CD4-positive, alpha-beta T cell (primary cell): ENCODE data around the gene COPRS. TPM values are rescaled to one million over a fixed set of nuclear protein-coding genes. Genes with fewer than 3 reads are reported as not detected.

Experiments used
- ATAC-seq: fragments of 200-7000 bp; cut with Tn5 transposase; one replicate; pipeline ENCODE4 v1.10.0; 2022; ENCODE audit warnings: mild to moderate bottlenecking; ENCODE audit not compliant: poor library complexity
- CTCF ChIA-PET: fragments of 350-600 bp; sonication (Branson Sonifier 250); formaldehyde crosslinking; loops from one replicate; lab custom pipeline; 2021; ENCODE audit warnings: antibody characterized with exemption, inconsistent platforms; lab: Charles Lee
- POLR2A ChIA-PET: fragments of 350-600 bp; sonication (Branson Sonifier 250); formaldehyde crosslinking; loops from one replicate; lab custom pipeline; 2021; ENCODE audit warnings: antibody characterized with exemption, inconsistent platforms; lab: Charles Lee
- DNase-seq, 14 experiments: peaks; one replicate each; pipeline ENCODE4 v3.0.0-alpha.2; 2013 to 2020; ENCODE audit warnings: mixed read lengths in 2 of 14
- H3K27ac ChIP-seq, 2 donors: one replicate each; pipeline versions ENCODE4 v1.5.1 to v1.7.0; 2013; ENCODE audit warnings: low read length in 2 of 2, low read depth in 1 of 2, mild to moderate bottlenecking in 1 of 2
- H3K27me3 ChIP-seq, 2 experiments: 1 replicate in 1 of 2; 2 replicates in 1 of 2; pipeline versions ENCODE4 v1.6.1 to v1.7.0; 2013; ENCODE audit warnings: low read length in 2 of 2, control low read depth in 1 of 2, mild to moderate bottlenecking in 1 of 2, moderate library complexity in 1 of 2; ENCODE audit not compliant: insufficient read depth in 2 of 2, control insufficient read depth in 1 of 2
- H3K36me3 ChIP-seq: one replicate; pipeline ENCODE4 v1.6.1; 2013; ENCODE audit warnings: low read length, control low read depth; ENCODE audit not compliant: insufficient read depth
- H3K4me1 ChIP-seq: one replicate; pipeline ENCODE4 v1.6.1; 2013; ENCODE audit warnings: low read length, control low read depth; ENCODE audit not compliant: insufficient read depth
- H3K4me3 ChIP-seq: one replicate; pipeline ENCODE4 v1.5.1; 2013; ENCODE audit warnings: mild to moderate bottlenecking, low read length, moderate library complexity
- H3K9me3 ChIP-seq, 2 experiments: 1 replicate in 1 of 2; 2 replicates in 1 of 2; pipeline versions ENCODE4 v1.6.1 to v1.7.0; 2013; ENCODE audit warnings: low read length in 2 of 2, mild to moderate bottlenecking in 2 of 2, control low read depth in 1 of 2, moderate library complexity in 1 of 2; ENCODE audit not compliant: control insufficient read depth in 1 of 2, insufficient read depth in 1 of 2
- H3K27ac Mint-ChIP-seq: one replicate; pipeline ENCODE4 v1.8.0; 2020; ENCODE audit warnings: mixed read lengths
- H3K27me3 Mint-ChIP-seq: one replicate; pipeline ENCODE4 v1.8.0; 2021; ENCODE audit warnings: mixed read lengths
- H3K36me3 Mint-ChIP-seq: one replicate; pipeline ENCODE4 v1.8.0; 2021; ENCODE audit warnings: low read depth, mixed read lengths
- H3K4me1 Mint-ChIP-seq: one replicate; pipeline ENCODE4 v1.8.0; 2021; ENCODE audit warnings: low read depth, mixed read lengths
- H3K4me3 Mint-ChIP-seq: one replicate; pipeline ENCODE4 v1.8.0; 2020; ENCODE audit warnings: mild to moderate bottlenecking, mixed read lengths
- H3K9me3 Mint-ChIP-seq: one replicate; pipeline ENCODE4 v1.8.0; 2020; ENCODE audit warnings: mixed read lengths
- CTCF ChIP-seq: fragments of 200-600 bp; IDR thresholded peaks from one replicate; pipeline ENCODE4 v1.8.0; 2022; ENCODE audit warnings: antibody characterized with exemption, mild to moderate bottlenecking
- intact Hi-C, 2 experiments: fragments of 100-400 bp; cut with DNase I in 1 of 2; cut with micrococcal nuclease in 1 of 2; formaldehyde crosslinking; loops; one replicate each; pipeline versions ENCODE4 v1.15.1 to v1.9.0; 2023 to 2025; cut with DNase I, micrococcal nuclease
- polyA plus RNA-seq, 2 donors: library from polyadenylated mRNA; unstranded; fragments of 120-200 nt; gene quantifications; one replicate each; pipeline ENCODE4 v1.2.1, GENCODE V29; 2013
- total RNA-seq, 174 experiments: library from RNA in 2 of 174; stranded (reverse) in 2 of 174; gene quantifications; one replicate each; pipeline ENCODE4 v1.2.3 and lab custom pipeline; 2021 to 2026

The COPRS gene
- 1 to 10 TPM; 2.2 to 2.3 TPM for total RNA-seq
- polyA plus RNA-seq (2013, experiment 1 of 2), result 5.7 TPM
- 6.0 TPM for polyA plus RNA-seq (2013, experiment 2 of 2)
- 1.3 to 71.8 (median 6.0) reads per million in 172 experiments for total RNA-seq (lab: John Stamatoyannopoulos, UW)

- CTCF ChIA-PET, result interaction anchor here (1.1 to 2.1 kb wide), 2 partner anchors 28 to 42 kb away, joined by 3 to 15 read pairs; partner anchors contain the start of gene UTP6
Measured at GRCh38 chr17:31858642-31859486, at the start of gene COPRS. COPRS (minus strand) TSS chr17:31859244; CDS start chr17:31859199, 45 bp downstream.

GRCh38 chr17:31908386-31908785 is 49.3 kb upstream of the COPRS start:
- ATAC-seq (no peak), DNase-seq (no peak)
- ChIA-PET CTCF (no interaction called here), POLR2A (no interaction called here)
- peaks cover 5% of the 10 kb centered on the region for H3K4me1 Mint-ChIP-seq
- no peak for TF ChIP-seq CTCF
- no peaks in the 10 kb centered on the region for H3K9me3 Mint-ChIP-seq
- H3K27ac ChIP-seq, result no peak overlapping the region
- intact Hi-C loops, result loop anchor here in 1 of 2 experiments (10.0 kb wide), 1 partner anchor 814 kb away; the partner anchor contains the start of gene NF1
- peaks cover 7% of the 10 kb centered on the region for H3K27me3 Mint-ChIP-seq
- H3K36me3 Mint-ChIP-seq, result no peaks in the 10 kb centered on the region
- H3K4me3 ChIP-seq, result no peak overlapping the region
- H3K27ac Mint-ChIP-seq, result no peak overlapping the region
- no peaks in the 10 kb centered on the region for H3K4me1 ChIP-seq
- H3K27me3 ChIP-seq, result peaks cover 0 to 6% of the 10 kb centered on the region in 2 experiments
- H3K9me3 ChIP-seq, result no peaks in the 10 kb centered on the region
- H3K36me3 ChIP-seq, result no peaks in the 10 kb centered on the region
- no peak overlapping the region for H3K4me3 Mint-ChIP-seq

More at GRCh38 chr17:31858642-31859486, at the start of gene COPRS:
- no peaks in the 10 kb centered on the region for H3K27me3 ChIP-seq
- peak; percentile 63 to 92 (median 78) for DNase-seq
- intact Hi-C loops, result loop anchor here in 1 of 2 experiments (1.0 to 5.0 kb wide), 4 partner anchors 42 to 1018 kb away; partner anchors contain the start of genes MYO1D, SUZ12 and UTP6
- Mint-ChIP-seq H3K36me3 (peaks cover 12% of the 10 kb centered on the region), H3K27me3 (no peaks in the 10 kb centered on the region), H3K27ac (no peak within 1 kb of the TSS), H3K4me3 (peak within 1 kb of the TSS; percentile 87), H3K4me1 (peaks cover 16% of the 10 kb centered on the region), H3K9me3 (no peaks in the 10 kb centered on the region)
- ATAC-seq, result peak; percentile 85
- POLR2A ChIA-PET, result interaction anchor here (0.9 to 1.1 kb wide), 2 partner anchors 42 to 539 kb away, joined by 3 to 6 read pairs; partner anchors contain the start of gene UTP6
- no peak within 1 kb of the TSS for H3K27ac ChIP-seq
- TF ChIP-seq CTCF, result no peak
- H3K4me1 ChIP-seq, result peaks cover 15% of the 10 kb centered on the region
- peaks cover 16% of the 10 kb centered on the region for H3K36me3 ChIP-seq
- H3K4me3 ChIP-seq, result peak within 1 kb of the TSS; percentile 69
- no peaks in the 10 kb centered on the region for H3K9me3 ChIP-seq

GRCh38 chr17:31907342-31907962 is 48.4 kb upstream of the COPRS start:
- POLR2A ChIA-PET, result interaction anchor here (0.6 kb wide), 1 partner anchor 358 kb away, joined by 3 read pairs; no protein-coding TSS in a partner anchor
- H3K9me3 Mint-ChIP-seq, result no peaks in the 10 kb centered on the region
- no peak overlapping the region for H3K4me3 ChIP-seq
- peaks cover 0 to 6% of the 10 kb centered on the region in 2 experiments for H3K27me3 ChIP-seq
- H3K27ac ChIP-seq, result no peak overlapping the region
- H3K36me3 ChIP-seq, result no peaks in the 10 kb centered on the region
- DNase-seq (peak in 2 of 14 experiments; percentile 35 to 51), ATAC-seq (peak; percentile 68)
- H3K4me1 ChIP-seq, result no peaks in the 10 kb centered on the region
- peaks cover 6% of the 10 kb centered on the region for H3K27me3 Mint-ChIP-seq
- intact Hi-C loops, result loop anchor here in 1 of 2 experiments (10.0 kb wide), 1 partner anchor 813 kb away; the partner anchor contains the start of gene NF1
- no peaks in the 10 kb centered on the region for H3K9me3 ChIP-seq
- no peak for TF ChIP-seq CTCF
- no peak overlapping the region for H3K27ac Mint-ChIP-seq
- CTCF ChIA-PET, result no interaction called here
- H3K4me1 Mint-ChIP-seq, result peaks cover 5% of the 10 kb centered on the region
- no peak overlapping the region for H3K4me3 Mint-ChIP-seq
- no peaks in the 10 kb centered on the region for H3K36me3 Mint-ChIP-seq
